Keratinocyte (primary cell): ENCODE data around the gene CC2D2A. TPM values are rescaled to one million over a fixed set of nuclear protein-coding genes. Genes with fewer than 3 reads are reported as not detected.

Experiments used
- DNase-seq: peaks from one replicate; pipeline ENCODE4 v3.0.0-alpha.2; 2011; ENCODE audit warnings: low read depth, missing footprints, low spot score
- FAIRE-seq: peaks from 2 replicates; lab custom pipeline; 2011; peaks lifted over from hg19 to GRCh38; lab: Jason Lieb, UNC
- H2AFZ ChIP-seq: 2 replicates; pipeline ENCODE4 v1.6.0; 2012; ENCODE audit warnings: low read length, control low read depth, inconsistent platforms; ENCODE audit not compliant: control insufficient read depth
- H3K27ac ChIP-seq: 2 replicates; pipeline ENCODE4 v1.5.1; 2011; ENCODE audit warnings: low read length; ENCODE audit not compliant: control insufficient read depth, insufficient read depth
- H3K27me3 ChIP-seq: 3 replicates; pipeline ENCODE4 v1.6.0; 2011; ENCODE audit warnings: low read length; ENCODE audit not compliant: control insufficient read depth, insufficient read depth; ENCODE audit errors: extremely low read depth
- H3K36me3 ChIP-seq, 2 experiments: 2 replicates in 1 of 2; 3 replicates in 1 of 2; pipeline ENCODE4 v1.5.1; 2011; ENCODE audit warnings: low read length in 2 of 2, mild to moderate bottlenecking in 1 of 2; ENCODE audit not compliant: control insufficient read depth in 2 of 2, insufficient read depth in 2 of 2; ENCODE audit errors: extremely low read depth in 1 of 2
- H3K4me1 ChIP-seq: 3 replicates; pipeline ENCODE4 v1.5.1; 2011; ENCODE audit warnings: low read length; ENCODE audit not compliant: control insufficient read depth, insufficient read depth; ENCODE audit errors: extremely low read depth
- H3K4me2 ChIP-seq: 3 replicates; pipeline ENCODE4 v1.6.0; 2011; ENCODE audit warnings: low read depth, low read length; ENCODE audit not compliant: control insufficient read depth, insufficient read depth; ENCODE audit errors: extremely low read depth
- H3K4me3 ChIP-seq, 3 experiments: fragments of 200-600 bp in 1 of 3; sonication (generic) in 1 of 3; 2 replicates in 2 of 3; 3 replicates in 1 of 3; pipeline ENCODE4 v1.5.1; 2011 to 2016; ENCODE audit warnings: low read length in 3 of 3, mild to moderate bottlenecking in 3 of 3, control low read depth in 2 of 3, inconsistent platforms in 1 of 3, low read depth in 1 of 3, mixed read lengths in 1 of 3, mixed run types in 1 of 3, moderate library complexity in 1 of 3; ENCODE audit not compliant: control insufficient read depth in 2 of 3, insufficient read depth in 2 of 3; ENCODE audit errors: extremely low read depth in 1 of 3
- H3K79me2 ChIP-seq: 2 replicates; pipeline ENCODE4 v1.6.0; 2012; ENCODE audit warnings: low read length; ENCODE audit not compliant: control insufficient read depth, insufficient read depth
- H3K9ac ChIP-seq: 3 replicates; pipeline ENCODE4 v1.6.0; 2011; ENCODE audit warnings: low read length; ENCODE audit not compliant: control insufficient read depth, insufficient read depth; ENCODE audit errors: extremely low read depth
- H3K9me1 ChIP-seq: 3 replicates; pipeline ENCODE4 v1.6.0; 2011; ENCODE audit warnings: low read length; ENCODE audit not compliant: control insufficient read depth, insufficient read depth; ENCODE audit errors: extremely low read depth
- H3K9me3 ChIP-seq: 2 replicates; pipeline ENCODE4 v1.5.1; 2012; ENCODE audit warnings: low read depth, low read length; ENCODE audit not compliant: control insufficient read depth
- H4K20me1 ChIP-seq: 3 replicates; pipeline ENCODE4 v1.6.0; 2011; ENCODE audit warnings: low read length; ENCODE audit not compliant: control insufficient read depth, insufficient read depth; ENCODE audit errors: extremely low read depth
- CTCF ChIP-seq, 3 experiments: IDR thresholded peaks in 1 of 3; conservative IDR thresholded peaks in 1 of 3; optimal IDR thresholded peaks in 1 of 3; 2 replicates in 2 of 3; 3 replicates in 1 of 3; pipeline versions ENCODE3 to v1.5.1; 2011; ENCODE audit warnings: low read length in 3 of 3, mild to moderate bottlenecking in 3 of 3, moderate library complexity in 2 of 3, control low read depth in 1 of 3, inconsistent platforms in 1 of 3; ENCODE audit not compliant: insufficient read depth in 2 of 3; ENCODE audit errors: extremely low read depth in 1 of 3
- EZH2 ChIP-seq: IDR thresholded peaks from one replicate; pipeline ENCODE4 v1.6.1; 2012; ENCODE audit warnings: inconsistent platforms, mild to moderate bottlenecking, low read length, moderate library complexity
- dilution Hi-C: fragments of 300-500 bp; cut with MboI; formaldehyde crosslinking; loops from one replicate; pipeline ENCODE4 v1.7.0; 2020; ENCODE audit warnings: low sequenced_read_pairs; ENCODE audit not compliant: extremely low pct_ligation_motif_present
- polyA plus RNA-seq, 5 experiments: library from polyadenylated mRNA; depleted of rRNA in 3 of 5; stranded (reverse) in 3 of 5; stranded (forward) in 1 of 5; unstranded in 1 of 5; fragments of >200 nt; gene quantifications; 1 replicate in 1 of 5; 2 replicates in 3 of 5; 3 replicates in 1 of 5; pipeline versions ENCODE4 v1.2.1 to v1.2.3, GENCODE V29; 2011 to 2012; ENCODE audit warnings: missing spikeins in 2 of 5, low read depth in 1 of 5, low replicate concordance in 1 of 5

Gene CC2D2A
- polyA plus RNA-seq, 1 donor (not counting 4 experiments of a cell fraction or from before 2014, with no cell fraction given): 11.8 TPM

GRCh38 chr4:15423285-15423711 lies 46.4 kb upstream of the CC2D2A start:
- H4K20me1 ChIP-seq: no peaks in the 10 kb centered on the region
- H3K27me3 ChIP-seq: no peaks in the 10 kb centered on the region
- H3K27ac ChIP-seq: no peak overlapping the region
- no peak overlapping the region for H3K4me2 ChIP-seq
- H3K9ac ChIP-seq: no peak overlapping the region
- H3K79me2 ChIP-seq: no peaks in the 10 kb centered on the region
- no peak for TF ChIP-seq CTCF (optimal IDR thresholded peaks at IDR 0.05 in 1 of 3, IDR thresholded peaks at IDR 0.05 in 1 of 3, conservative IDR thresholded peaks at IDR 0.05 in 1 of 3; ENCODE audit: extremely low read depth in 1 of 3, insufficient read depth in 2 of 3, low read length in 3 of 3)
- TF ChIP-seq EZH2: no peak
- no peak overlapping the region for H3K4me3 ChIP-seq
- H3K36me3 ChIP-seq: no peaks in the 10 kb centered on the region
- dilution Hi-C loops: no loop called here
- no peak for DNase-seq
- no peak overlapping the region for H2AFZ ChIP-seq
- H3K9me1 ChIP-seq: no peaks in the 10 kb centered on the region
- peaks cover 23% of the 10 kb centered on the region for H3K4me1 ChIP-seq
- H3K9me3 ChIP-seq: no peaks in the 10 kb centered on the region
- no peak for FAIRE-seq

- Histone ChIP-seq H3K9me1 (no peaks in the 10 kb centered on the region), H3K9ac (no peak overlapping the region), H3K4me3 (no peak overlapping the region), H3K9me3 (no peaks in the 10 kb centered on the region), H2AFZ (no peak overlapping the region), H4K20me1 (no peaks in the 10 kb centered on the region), H3K79me2 (no peaks in the 10 kb centered on the region), H3K4me1 (peaks cover 23% of the 10 kb centered on the region), H3K27ac (peak overlapping the region; percentile 22), H3K4me2 (peak overlapping the region; percentile 14), H3K27me3 (no peaks in the 10 kb centered on the region), H3K36me3 (no peaks in the 10 kb centered on the region)
- no peak for TF ChIP-seq CTCF (optimal IDR thresholded peaks at IDR 0.05 in 1 of 3, IDR thresholded peaks at IDR 0.05 in 1 of 3, conservative IDR thresholded peaks at IDR 0.05 in 1 of 3; ENCODE audit: extremely low read depth in 1 of 3, insufficient read depth in 2 of 3, low read length in 3 of 3)
- no peak for TF ChIP-seq EZH2
- dilution Hi-C loops: no loop called here
- DNase-seq (peak; percentile 59), FAIRE-seq (peak; percentile 90)
Observed at GRCh38 chr4:15425520-15425919, 44.2 kb upstream of the CC2D2A start.
